Osteocyte (in vitro differentiated cells): Measurements from ENCODE around the gene GPR152. TPM values are rescaled to one million over a fixed set of nuclear protein-coding genes. Genes with fewer than 3 reads are reported as not detected.

ENCODE experiments used
- DNase-seq: peaks from one replicate; pipeline ENCODE4 v3.0.0; 2021; ENCODE audit warnings: mixed read lengths; ENCODE audit not compliant: unreplicated experiment; ENCODE audit errors: extremely low spot score
- H3K27ac Mint-ChIP-seq: one replicate; pipeline ENCODE4 v1.8.0; 2021; ENCODE audit warnings: mild to moderate bottlenecking, mixed read lengths; ENCODE audit not compliant: unreplicated experiment
- H3K27me3 Mint-ChIP-seq: one replicate; pipeline ENCODE4 v1.8.0; 2021; ENCODE audit warnings: mixed read lengths; ENCODE audit not compliant: unreplicated experiment
- H3K36me3 Mint-ChIP-seq: one replicate; pipeline ENCODE4 v1.8.0; 2021; ENCODE audit warnings: mixed read lengths; ENCODE audit not compliant: unreplicated experiment
- H3K4me1 Mint-ChIP-seq: one replicate; pipeline ENCODE4 v1.8.0; 2021; ENCODE audit warnings: mixed read lengths; ENCODE audit not compliant: unreplicated experiment
- H3K4me3 Mint-ChIP-seq: one replicate; pipeline ENCODE4 v1.8.0; 2021; ENCODE audit warnings: mild to moderate bottlenecking, moderate library complexity, mixed read lengths; ENCODE audit not compliant: unreplicated experiment
- H3K9me3 Mint-ChIP-seq: one replicate; pipeline ENCODE4 v1.8.0; 2021; ENCODE audit warnings: mixed read lengths; ENCODE audit not compliant: unreplicated experiment
- total RNA-seq: library from RNA; stranded (reverse); gene quantifications from 2 replicates; pipeline ENCODE4 v1.2.1, GENCODE V29; 2021
- TF ChIP-seq, protein P1 (sequence below): fragments of 200-600 bp; sonication (generic); IDR thresholded peaks from 2 replicates; pipeline ENCODE4 v1.5.0; 2021; ENCODE audit warnings: antibody characterized with exemption, mild to moderate bottlenecking, moderate library complexity

Gene GPR152
- total RNA-seq, 1 donor from 2014 or later = not detected

- no peak for DNase-seq
- H3K36me3 Mint-ChIP-seq = peaks cover 7% of the 10 kb centered on the region
- TF ChIP-seq, protein P1, sequence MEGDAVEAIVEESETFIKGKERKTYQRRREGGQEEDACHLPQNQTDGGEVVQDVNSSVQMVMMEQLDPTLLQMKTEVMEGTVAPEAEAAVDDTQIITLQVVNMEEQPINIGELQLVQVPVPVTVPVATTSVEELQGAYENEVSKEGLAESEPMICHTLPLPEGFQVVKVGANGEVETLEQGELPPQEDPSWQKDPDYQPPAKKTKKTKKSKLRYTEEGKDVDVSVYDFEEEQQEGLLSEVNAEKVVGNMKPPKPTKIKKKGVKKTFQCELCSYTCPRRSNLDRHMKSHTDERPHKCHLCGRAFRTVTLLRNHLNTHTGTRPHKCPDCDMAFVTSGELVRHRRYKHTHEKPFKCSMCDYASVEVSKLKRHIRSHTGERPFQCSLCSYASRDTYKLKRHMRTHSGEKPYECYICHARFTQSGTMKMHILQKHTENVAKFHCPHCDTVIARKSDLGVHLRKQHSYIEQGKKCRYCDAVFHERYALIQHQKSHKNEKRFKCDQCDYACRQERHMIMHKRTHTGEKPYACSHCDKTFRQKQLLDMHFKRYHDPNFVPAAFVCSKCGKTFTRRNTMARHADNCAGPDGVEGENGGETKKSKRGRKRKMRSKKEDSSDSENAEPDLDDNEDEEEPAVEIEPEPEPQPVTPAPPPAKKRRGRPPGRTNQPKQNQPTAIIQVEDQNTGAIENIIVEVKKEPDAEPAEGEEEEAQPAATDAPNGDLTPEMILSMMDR = no peak
These were observed 47.4 kb upstream of the GPR152 start for GRCh38 chr11:67499808-67500483.

DNA sequence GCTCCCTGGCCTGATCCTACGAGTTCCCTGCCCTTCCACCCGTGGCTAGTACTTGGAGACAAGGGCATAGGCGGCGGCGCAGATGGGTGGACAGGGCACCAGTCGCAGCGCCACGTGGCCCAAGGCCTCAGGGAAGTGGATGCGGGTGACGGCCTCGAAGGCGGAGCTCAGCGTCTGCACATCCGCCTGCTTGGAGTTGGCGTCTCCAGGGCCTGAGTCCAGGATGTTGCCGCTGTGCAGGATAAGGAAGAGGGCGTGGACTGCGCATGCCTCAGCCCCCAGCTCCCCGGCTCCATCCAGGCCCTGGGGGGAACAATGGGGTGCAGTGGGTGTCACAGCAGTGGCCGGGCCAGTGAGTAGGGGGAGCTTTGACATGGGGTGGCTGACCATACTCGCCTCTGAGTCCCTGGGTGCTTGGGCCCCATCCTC, 46.0 kb upstream of the GPR152 start:
- Mint-ChIP-seq H3K27me3 (no peaks in the 10 kb centered on the region), H3K27ac (no peak overlapping the region), H3K9me3 (no peaks in the 10 kb centered on the region), H3K36me3 (peaks cover 7% of the 10 kb centered on the region), H3K4me1 (peaks cover 5% of the 10 kb centered on the region), H3K4me3 (no peak overlapping the region)
- TF ChIP-seq, protein P1 = no peak
- DNase-seq = no peak

More at GRCh38 chr11:67499808-67500483, 47.4 kb upstream of the GPR152 start:
- Mint-ChIP-seq H3K4me1 (peaks cover 10% of the 10 kb centered on the region), H3K9me3 (no peaks in the 10 kb centered on the region), H3K27ac (no peak overlapping the region), H3K27me3 (no peaks in the 10 kb centered on the region), H3K4me3 (no peak overlapping the region)

DNA sequence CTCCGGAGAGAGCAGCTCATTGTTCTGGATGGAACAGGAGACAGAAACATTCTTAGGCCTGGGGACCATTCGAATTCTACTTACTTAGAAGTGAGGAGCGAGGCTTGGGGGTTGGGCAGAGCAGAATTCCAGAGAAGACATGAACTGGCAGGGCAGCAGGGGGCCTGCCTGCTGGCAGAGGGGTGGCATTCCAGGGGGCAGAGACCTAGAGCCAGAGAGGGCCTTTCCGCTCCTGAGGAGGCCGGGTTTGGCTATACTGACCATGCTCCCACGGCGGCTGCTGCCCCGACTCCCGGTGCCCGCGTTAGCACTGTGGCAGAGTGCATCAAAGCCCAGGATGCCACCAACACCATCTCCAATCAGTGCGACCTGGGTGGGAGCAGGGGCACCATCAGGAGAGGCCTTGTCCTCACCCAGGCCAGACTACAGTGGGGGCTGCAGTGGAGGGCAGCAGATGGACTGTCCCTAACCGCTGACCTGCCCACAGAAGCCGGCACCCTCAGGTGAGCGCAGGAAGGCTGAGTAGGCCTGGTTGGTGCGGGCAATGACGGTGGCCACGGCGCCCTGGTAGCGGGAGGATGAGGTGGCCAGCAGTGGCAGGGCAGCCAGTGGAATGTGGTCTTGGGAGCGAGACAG, 45.2 kb upstream of the GPR152 start:
- Mint-ChIP-seq H3K4me1 (no peaks in the 10 kb centered on the region), H3K9me3 (no peaks in the 10 kb centered on the region), H3K36me3 (peaks cover 7% of the 10 kb centered on the region), H3K27me3 (no peaks in the 10 kb centered on the region), H3K4me3 (no peak overlapping the region), H3K27ac (no peak overlapping the region)
- TF ChIP-seq, protein P1 = no peak
- DNase-seq = no peak

DNA sequence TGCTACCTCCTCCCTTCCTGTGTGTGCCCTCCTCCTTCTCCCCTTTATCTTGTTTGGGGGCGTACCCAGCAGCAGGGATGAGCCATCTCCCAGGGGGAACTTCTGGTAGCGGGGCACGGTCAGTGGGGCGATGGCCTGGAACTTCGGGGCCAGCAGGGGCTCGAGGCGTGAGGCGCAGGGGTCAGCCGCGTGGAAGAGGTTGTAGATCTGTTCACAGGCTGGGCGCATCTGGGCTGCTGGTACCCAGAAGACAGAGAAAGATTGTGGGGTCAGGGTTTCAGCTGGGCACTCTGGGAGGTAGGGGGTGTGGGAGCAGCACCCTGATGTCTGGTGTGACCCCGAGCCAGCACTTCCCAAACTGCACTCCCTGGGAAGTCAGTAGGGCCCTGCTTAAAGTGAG, 43.6 kb upstream of the GPR152 start:
- Mint-ChIP-seq H3K4me3 (no peak overlapping the region), H3K9me3 (no peaks in the 10 kb centered on the region), H3K27me3 (no peaks in the 10 kb centered on the region), H3K27ac (no peak overlapping the region), H3K4me1 (no peaks in the 10 kb centered on the region), H3K36me3 (peaks cover 5% of the 10 kb centered on the region)
- no peak for DNase-seq
- TF ChIP-seq, protein P1 = no peak

GRCh38 chr11:67495234-67496005, 42.9 kb upstream of the GPR152 start:
- TF ChIP-seq, protein P1 = no peak
- Mint-ChIP-seq H3K36me3 (peaks cover 7% of the 10 kb centered on the region), H3K9me3 (no peaks in the 10 kb centered on the region), H3K4me1 (no peaks in the 10 kb centered on the region), H3K27me3 (no peaks in the 10 kb centered on the region), H3K4me3 (no peak overlapping the region), H3K27ac (no peak overlapping the region)
- DNase-seq = no peak
